Coronary artery (tissue), 2 donors: ENCODE measurements around the gene TBC1D5.

Source experiments
- DNase-seq: peaks from one replicate; pipeline ENCODE4 v3.0.0-alpha.2; 2017; ENCODE audit warnings: low spot score
- H3K27ac ChIP-seq, 2 donors: fragments of 200-600 bp; sonication (generic); one replicate each; pipeline ENCODE4 v1.5.1; 2016 to 2019
- H3K4me3 ChIP-seq: fragments of 200-600 bp; sonication (generic); 2 replicates; pipeline ENCODE4 v1.5.1; 2016; ENCODE audit warnings: mild to moderate bottlenecking, moderate library complexity
- CTCF ChIP-seq: fragments of 200-600 bp; sonication (generic); IDR thresholded peaks from one replicate; pipeline ENCODE4 v1.5.1; 2019; ENCODE audit warnings: antibody characterized with exemption

The TBC1D5 gene

DNA sequence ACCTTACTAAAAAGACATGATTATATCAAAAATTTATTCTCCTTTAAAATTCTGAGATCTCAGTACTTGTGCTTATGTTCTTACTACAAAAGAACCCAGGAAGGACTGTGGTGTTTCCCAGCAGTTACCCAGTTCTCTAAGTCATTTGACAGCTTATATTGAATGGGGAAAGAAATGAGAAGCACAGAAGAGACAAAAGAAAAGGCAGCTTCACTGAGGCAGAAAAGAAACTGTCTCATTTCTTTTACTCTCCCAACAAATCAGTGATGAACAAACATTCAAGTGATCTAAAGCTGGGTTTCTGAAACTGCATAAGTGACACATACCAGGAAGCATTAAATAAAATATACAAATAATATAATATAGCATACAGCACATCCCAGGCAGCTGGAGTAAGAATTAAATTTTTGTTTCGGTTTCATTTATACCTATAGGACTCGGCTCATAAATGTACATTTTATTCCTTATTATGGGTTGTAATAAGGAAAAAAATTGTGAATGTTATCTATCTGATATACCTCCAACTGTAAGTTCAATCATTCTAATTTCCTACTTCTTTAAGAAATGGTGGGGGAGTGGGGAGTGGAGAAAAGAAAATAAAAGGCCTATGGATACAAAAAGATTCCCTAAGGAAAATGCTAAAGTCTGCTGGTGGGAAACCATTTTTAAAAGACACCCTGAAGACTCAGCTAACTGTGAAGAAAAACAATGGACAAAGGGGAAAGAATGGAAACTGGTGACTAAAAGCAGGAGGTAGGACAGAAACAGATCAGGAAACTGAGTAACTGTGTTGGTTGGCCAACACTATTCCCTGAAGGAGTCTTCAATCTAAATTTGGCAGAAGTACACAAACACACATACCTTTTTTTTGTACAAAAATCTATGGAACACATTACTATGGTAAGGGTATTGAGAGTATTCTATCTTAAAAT, 156.8 kb downstream of the TBC1D5 start:
- Histone ChIP-seq H3K4me3 (no peak overlapping the region), H3K27ac (no peak overlapping the region)
- TF ChIP-seq CTCF: no peak
- no peak for DNase-seq

GRCh38 chr3:17584066-17584465, 158.4 kb downstream of the TBC1D5 start:
- Histone ChIP-seq H3K4me3 (no peak overlapping the region), H3K27ac (no peak overlapping the region)
- DNase-seq: no peak
- no peak for TF ChIP-seq CTCF

DNA sequence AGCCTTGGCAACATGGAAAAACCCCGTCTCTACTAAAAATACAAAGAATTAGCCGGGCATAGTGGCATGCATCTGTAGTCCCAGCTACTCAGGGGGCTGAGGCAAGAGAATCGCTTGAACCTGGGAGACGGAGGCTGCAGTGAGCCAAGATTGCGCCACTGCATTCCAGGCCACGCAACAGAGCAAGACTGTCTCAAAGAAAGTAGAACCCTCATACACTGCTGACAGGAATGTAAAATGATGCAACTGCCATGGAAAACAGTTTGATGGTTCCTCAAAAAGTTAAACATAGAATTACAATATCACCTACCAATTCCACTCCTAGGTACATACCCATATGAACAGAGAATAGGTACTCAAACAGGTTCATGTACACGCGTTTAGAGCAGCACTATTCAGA, 158.9 kb downstream of the TBC1D5 start:
- Histone ChIP-seq H3K27ac (no peak overlapping the region), H3K4me3 (no peak overlapping the region)
- TF ChIP-seq CTCF: no peak
- DNase-seq: no peak

GRCh38 chr3:17581421-17582080, 160.9 kb downstream of the TBC1D5 start:
- no peak for DNase-seq
- no peak for TF ChIP-seq CTCF
- Histone ChIP-seq H3K27ac (no peak overlapping the region), H3K4me3 (no peak overlapping the region)

DNA sequence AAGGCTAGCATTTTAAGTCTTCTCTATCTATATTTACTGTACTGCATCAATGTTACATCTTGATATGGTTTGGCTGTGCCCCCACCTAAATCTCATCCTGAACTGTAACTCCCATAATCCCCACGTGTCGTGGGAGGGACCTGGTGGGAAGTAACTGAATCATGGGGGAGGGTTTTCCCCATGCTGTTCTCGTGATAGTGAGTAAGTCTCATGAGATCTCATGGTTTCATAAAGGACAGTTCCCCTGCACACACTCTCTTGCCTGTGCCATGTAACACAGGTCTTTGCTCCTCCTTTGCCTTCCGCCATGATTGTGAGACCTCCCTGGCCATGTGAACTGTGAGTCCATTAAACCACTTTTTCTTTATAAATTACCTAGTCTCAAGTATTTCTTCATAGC, 161.5 kb downstream of the TBC1D5 start:
- Histone ChIP-seq H3K4me3 (no peak overlapping the region), H3K27ac (no peak overlapping the region)
- TF ChIP-seq CTCF: no peak
- DNase-seq: no peak

- no peak for DNase-seq
- H3K4me3 ChIP-seq: no peak overlapping the region
- no peak for TF ChIP-seq CTCF
- no peak overlapping the region for H3K27ac ChIP-seq
Observed at GRCh38 chr3:17579289-17580031, 163.0 kb downstream of the TBC1D5 start.
